ENCODE results near the gene CEP68.

Gene CEP68

GRCh38 chr2:65134158-65134557, 77.9 kb downstream of the CEP68 start:
- DNase-seq: no peak

- no peak for DNase-seq
These were observed 80.0 kb downstream of the CEP68 start for GRCh38 chr2:65136253-65136652.
